ENCODE data around the gene MAT1A. TPM values are rescaled to one million over a fixed set of nuclear protein-coding genes. Genes with fewer than 3 reads are reported as not detected.
A peak's percentile ranks its signal among the peaks of the same experiment; 100 is the strongest.

The MAT1A gene
- total and polyA plus RNA-seq, 2 of the 13 experiments (the other 11 are each of a cell fraction or from before 2014, with no cell fraction given): 57.1 to 76.9 TPM

DNA sequence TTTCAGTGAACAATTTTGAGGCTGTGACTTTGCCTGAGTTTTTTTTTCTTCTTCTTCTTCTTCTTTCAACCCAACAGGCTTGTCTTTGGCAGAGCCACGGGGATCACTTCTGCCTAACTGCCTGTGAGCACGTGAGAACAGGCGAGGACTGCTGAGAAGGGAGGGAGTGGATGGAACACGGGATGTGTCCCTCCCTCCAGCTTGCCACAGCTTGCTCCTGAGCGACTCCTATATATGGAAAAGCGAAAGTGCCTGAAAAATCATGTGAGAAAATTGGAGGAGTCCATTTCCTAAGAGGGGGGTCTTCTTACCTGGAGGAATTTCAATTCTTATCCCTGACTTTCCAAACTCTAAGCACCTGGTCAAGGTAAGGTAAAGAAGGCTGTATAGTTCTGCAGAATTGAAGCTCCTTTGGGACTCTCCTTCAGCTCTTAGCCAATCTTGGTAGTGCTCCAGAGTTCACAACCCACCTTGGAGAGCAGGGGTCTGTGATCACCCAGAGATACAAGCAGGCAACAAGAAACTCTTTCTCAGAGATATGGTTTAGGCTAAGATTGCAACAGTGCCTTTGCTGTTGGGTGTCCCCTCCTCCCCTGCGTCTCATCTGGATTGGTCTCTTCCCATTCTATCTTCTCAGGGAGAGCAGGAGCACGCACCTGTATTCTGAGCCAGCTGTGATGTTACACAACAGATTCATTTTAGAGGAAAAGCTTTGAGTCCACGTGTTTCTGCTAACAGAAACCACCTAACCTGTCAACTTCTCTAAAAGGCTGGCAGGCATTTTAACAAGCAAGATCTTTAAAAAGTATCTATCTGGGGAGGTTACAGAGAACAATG lies at the start of gene MAT1A (continued):
- TF ChIP-seq KDM5B (CRISPR knock-in tag; IDR thresholded peaks at IDR 0.05; ENCODE audit: borderline replicate concordance) (peak; percentile 46; the same call in 1 of the 2 replicates), ZNF232 (CRISPR knock-in tag; IDR thresholded peaks at IDR 0.05; ENCODE audit: borderline replicate concordance) (0 out of 2 replicates have a peak, but pooled peaks have one; percentile 21), CREM (IDR thresholded peaks at IDR 0.05) (peak; percentile 31; the same call in 1 of the 2 replicates), CREM (CRISPR knock-in tag; IDR thresholded peaks at IDR 0.05) (no peak), NFYB (CRISPR knock-in tag; IDR thresholded peaks at IDR 0.05) (no peak), POLR2AphosphoS5 (IDR thresholded peaks at IDR 0.05; ENCODE audit: low read depth, low read length) (peak; percentile 69; the same call in 1 of the 2 replicates), SALL2 (CRISPR knock-in tag; IDR thresholded peaks at IDR 0.05) (no peak), CCAR2 (optimal IDR thresholded peaks at IDR 0.05; ENCODE audit: low read depth, low read length) (no peak), ELF1 (CRISPR knock-in tag; IDR thresholded peaks at IDR 0.05) (no peak; the same call in 1 of the 2 replicates), EED (CRISPR knock-in tag; IDR thresholded peaks at IDR 0.05) (no peak), ZFP37 (CRISPR knock-in tag; IDR thresholded peaks at IDR 0.05; ENCODE audit: borderline replicate concordance) (no peak), MIER3 (CRISPR knock-in tag; IDR thresholded peaks at IDR 0.05; ENCODE audit: borderline replicate concordance) (no peak), ZFP36L2 (CRISPR knock-in tag; IDR thresholded peaks at IDR 0.05) (0 out of 2 replicates have a peak, but pooled peaks have one; percentile 70), PAF1 (CRISPR knock-in tag; IDR thresholded peaks at IDR 0.05) (no peak), MXD4 (CRISPR knock-in tag; IDR thresholded peaks at IDR 0.05) (peak; percentile 72), EP300 (IDR thresholded peaks at IDR 0.05; ENCODE audit: low read depth in 2 of 2, low read length in 2 of 2) (peak in 1 of 2 experiments; percentile 50; a peak in 2 of 4 replicates), EP300 (CRISPR knock-in tag; IDR thresholded peaks at IDR 0.05; ENCODE audit: borderline replicate concordance) (peak; percentile 24; the same call in 1 of the 2 replicates), ZNF746 (CRISPR knock-in tag; IDR thresholded peaks at IDR 0.05) (peak; percentile 92), TBX3 (IDR thresholded peaks at IDR 0.05; ENCODE audit: borderline replicate concordance) (no peak), SETDB1 (CRISPR knock-in tag; IDR thresholded peaks at IDR 0.05; ENCODE audit: borderline replicate concordance) (no peak), ZFP1 (CRISPR knock-in tag; IDR thresholded peaks at IDR 0.05) (no peak), RAD51 (IDR thresholded peaks at IDR 0.05; ENCODE audit: borderline replicate concordance) (no peak), CAMTA2 (CRISPR knock-in tag; IDR thresholded peaks at IDR 0.05; ENCODE audit: borderline replicate concordance) (no peak), CENPT (CRISPR knock-in tag; IDR thresholded peaks at IDR 0.05; ENCODE audit: low read depth) (no peak), TP53 (CRISPR knock-in tag; conservative IDR thresholded peaks at IDR 0.05) (0 out of 2 replicates have a peak, but pooled peaks have one; percentile 40), ZNF724P (CRISPR knock-in tag; IDR thresholded peaks at IDR 0.05; ENCODE audit: borderline replicate concordance) (peak; percentile 45; the same call in 1 of the 2 replicates), ZNF296 (CRISPR knock-in tag; conservative IDR thresholded peaks at IDR 0.05) (0 out of 2 replicates have a peak, but pooled peaks have one; percentile 43), ZNF432 (CRISPR knock-in tag; IDR thresholded peaks at IDR 0.05; ENCODE audit: borderline replicate concordance) (no peak)
- TF ChIP-seq, protein P1, sequence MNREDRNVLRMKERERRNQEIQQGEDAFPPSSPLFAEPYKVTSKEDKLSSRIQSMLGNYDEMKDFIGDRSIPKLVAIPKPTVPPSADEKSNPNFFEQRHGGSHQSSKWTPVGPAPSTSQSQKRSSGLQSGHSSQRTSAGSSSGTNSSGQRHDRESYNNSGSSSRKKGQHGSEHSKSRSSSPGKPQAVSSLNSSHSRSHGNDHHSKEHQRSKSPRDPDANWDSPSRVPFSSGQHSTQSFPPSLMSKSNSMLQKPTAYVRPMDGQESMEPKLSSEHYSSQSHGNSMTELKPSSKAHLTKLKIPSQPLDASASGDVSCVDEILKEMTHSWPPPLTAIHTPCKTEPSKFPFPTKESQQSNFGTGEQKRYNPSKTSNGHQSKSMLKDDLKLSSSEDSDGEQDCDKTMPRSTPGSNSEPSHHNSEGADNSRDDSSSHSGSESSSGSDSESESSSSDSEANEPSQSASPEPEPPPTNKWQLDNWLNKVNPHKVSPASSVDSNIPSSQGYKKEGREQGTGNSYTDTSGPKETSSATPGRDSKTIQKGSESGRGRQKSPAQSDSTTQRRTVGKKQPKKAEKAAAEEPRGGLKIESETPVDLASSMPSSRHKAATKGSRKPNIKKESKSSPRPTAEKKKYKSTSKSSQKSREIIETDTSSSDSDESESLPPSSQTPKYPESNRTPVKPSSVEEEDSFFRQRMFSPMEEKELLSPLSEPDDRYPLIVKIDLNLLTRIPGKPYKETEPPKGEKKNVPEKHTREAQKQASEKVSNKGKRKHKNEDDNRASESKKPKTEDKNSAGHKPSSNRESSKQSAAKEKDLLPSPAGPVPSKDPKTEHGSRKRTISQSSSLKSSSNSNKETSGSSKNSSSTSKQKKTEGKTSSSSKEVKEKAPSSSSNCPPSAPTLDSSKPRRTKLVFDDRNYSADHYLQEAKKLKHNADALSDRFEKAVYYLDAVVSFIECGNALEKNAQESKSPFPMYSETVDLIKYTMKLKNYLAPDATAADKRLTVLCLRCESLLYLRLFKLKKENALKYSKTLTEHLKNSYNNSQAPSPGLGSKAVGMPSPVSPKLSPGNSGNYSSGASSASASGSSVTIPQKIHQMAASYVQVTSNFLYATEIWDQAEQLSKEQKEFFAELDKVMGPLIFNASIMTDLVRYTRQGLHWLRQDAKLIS (CRISPR knock-in tag; IDR thresholded peaks at IDR 0.05): no peak; the same call in 1 of the 2 replicates

All from HepG2 (cell line).